Measurements from ENCODE around the gene SQOR.
A peak's percentile ranks its signal among the peaks of the same experiment; 100 is the strongest.

The SQOR gene

DNA sequence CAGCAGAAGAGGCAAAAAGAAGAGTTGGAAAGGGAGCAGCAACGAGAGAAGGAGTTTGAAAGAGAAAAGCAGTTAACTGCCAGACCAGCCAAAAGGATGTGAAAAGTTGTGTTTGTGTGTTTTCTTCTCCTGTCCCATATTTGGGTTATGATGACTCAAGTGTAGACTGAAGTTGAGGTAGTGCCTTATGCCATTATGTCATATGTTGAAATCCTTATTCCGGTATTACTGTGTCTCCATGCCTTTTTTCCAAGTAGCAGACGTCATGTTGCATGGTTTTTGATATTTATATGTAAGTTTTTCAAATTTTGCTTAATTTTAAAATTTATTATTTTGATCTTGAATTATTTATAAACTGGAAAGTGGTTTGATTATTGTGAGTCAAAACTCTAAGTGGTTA lies 28.4 kb upstream of the SQOR start:
- no peaks in the 10 kb centered on the region for H3K27me3 ChIP-seq (ENCODE audit: control insufficient read depth, low read length)
- H3K27ac ChIP-seq (ENCODE audit: low read depth, low read length) = peak overlapping the region; percentile 58
- H3K4me1 ChIP-seq (ENCODE audit: control insufficient read depth, low read length) = peaks cover 86% of the 10 kb centered on the region
- no peaks in the 10 kb centered on the region for H4K20me1 ChIP-seq (ENCODE audit: control insufficient read depth, insufficient read depth, low read depth, low read length)
- peaks cover 65% of the 10 kb centered on the region for H3K79me2 ChIP-seq (ENCODE audit: control insufficient read depth, low read length)
- peak overlapping the region; percentile 29 for H3K4me3 ChIP-seq (ENCODE audit: low read length)
- no peaks in the 10 kb centered on the region for H3K9me2 ChIP-seq (replicated peaks; ENCODE audit: control insufficient read depth, low read length)
- H3K36me3 ChIP-seq (ENCODE audit: control insufficient read depth, low read length) = peaks cover 77% of the 10 kb centered on the region
- peak overlapping the region; percentile 73 for H3K4me2 ChIP-seq (ENCODE audit: low read length)
- TF ChIP-seq EZH2phosphoT487 (IDR thresholded peaks at IDR 0.05; ENCODE audit: borderline replicate concordance, low read length) = no peak
- TF ChIP-seq, protein P1, sequence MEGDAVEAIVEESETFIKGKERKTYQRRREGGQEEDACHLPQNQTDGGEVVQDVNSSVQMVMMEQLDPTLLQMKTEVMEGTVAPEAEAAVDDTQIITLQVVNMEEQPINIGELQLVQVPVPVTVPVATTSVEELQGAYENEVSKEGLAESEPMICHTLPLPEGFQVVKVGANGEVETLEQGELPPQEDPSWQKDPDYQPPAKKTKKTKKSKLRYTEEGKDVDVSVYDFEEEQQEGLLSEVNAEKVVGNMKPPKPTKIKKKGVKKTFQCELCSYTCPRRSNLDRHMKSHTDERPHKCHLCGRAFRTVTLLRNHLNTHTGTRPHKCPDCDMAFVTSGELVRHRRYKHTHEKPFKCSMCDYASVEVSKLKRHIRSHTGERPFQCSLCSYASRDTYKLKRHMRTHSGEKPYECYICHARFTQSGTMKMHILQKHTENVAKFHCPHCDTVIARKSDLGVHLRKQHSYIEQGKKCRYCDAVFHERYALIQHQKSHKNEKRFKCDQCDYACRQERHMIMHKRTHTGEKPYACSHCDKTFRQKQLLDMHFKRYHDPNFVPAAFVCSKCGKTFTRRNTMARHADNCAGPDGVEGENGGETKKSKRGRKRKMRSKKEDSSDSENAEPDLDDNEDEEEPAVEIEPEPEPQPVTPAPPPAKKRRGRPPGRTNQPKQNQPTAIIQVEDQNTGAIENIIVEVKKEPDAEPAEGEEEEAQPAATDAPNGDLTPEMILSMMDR (IDR thresholded peaks at IDR 0.05; ENCODE audit: low read depth, low read length, poor library complexity, severe bottlenecking) = no peak
- H3F3A ChIP-seq (ENCODE audit: control insufficient read depth, insufficient read depth) = peaks cover 69% of the 10 kb centered on the region
- no peaks in the 10 kb centered on the region for H3K9me3 ChIP-seq (ENCODE audit: control insufficient read depth, insufficient read depth, low read length)

- Histone ChIP-seq H3K4me1 (ENCODE audit: control insufficient read depth, low read length) (peaks cover 86% of the 10 kb centered on the region), H3K4me2 (ENCODE audit: low read length) (peak overlapping the region; percentile 73), H3K9me2 (replicated peaks; ENCODE audit: control insufficient read depth, low read length) (no peaks in the 10 kb centered on the region), H4K20me1 (ENCODE audit: control insufficient read depth, insufficient read depth, low read depth, low read length) (no peaks in the 10 kb centered on the region), H3K36me3 (ENCODE audit: control insufficient read depth, low read length) (peaks cover 74% of the 10 kb centered on the region), H3K9me3 (ENCODE audit: control insufficient read depth, insufficient read depth, low read length) (no peaks in the 10 kb centered on the region), H3K4me3 (ENCODE audit: low read length) (peak overlapping the region; percentile 29), H3K27me3 (ENCODE audit: control insufficient read depth, low read length) (no peaks in the 10 kb centered on the region), H3K27ac (ENCODE audit: low read depth, low read length) (peak overlapping the region; percentile 58), H3K79me2 (ENCODE audit: control insufficient read depth, low read length) (peaks cover 61% of the 10 kb centered on the region), H3F3A (ENCODE audit: control insufficient read depth, insufficient read depth) (peaks cover 67% of the 10 kb centered on the region)
- TF ChIP-seq EZH2phosphoT487 (IDR thresholded peaks at IDR 0.05; ENCODE audit: borderline replicate concordance, low read length) = no peak
- TF ChIP-seq, protein P1 (IDR thresholded peaks at IDR 0.05; ENCODE audit: low read depth, low read length, poor library complexity, severe bottlenecking) = no peak
These were observed 28.0 kb upstream of the SQOR start for GRCh38 chr15:45606841-45607240.

GRCh38 chr15:45611305-45611704 lies 23.5 kb upstream of the SQOR start:
- Histone ChIP-seq H3K36me3 (ENCODE audit: control insufficient read depth, low read length) (peaks cover 34% of the 10 kb centered on the region), H3F3A (ENCODE audit: control insufficient read depth, insufficient read depth) (peaks cover 46% of the 10 kb centered on the region), H3K27me3 (ENCODE audit: control insufficient read depth, low read length) (no peaks in the 10 kb centered on the region), H4K20me1 (ENCODE audit: control insufficient read depth, insufficient read depth, low read depth, low read length) (no peaks in the 10 kb centered on the region), H3K9me2 (replicated peaks; ENCODE audit: control insufficient read depth, low read length) (no peaks in the 10 kb centered on the region), H3K4me1 (ENCODE audit: control insufficient read depth, low read length) (peaks cover 69% of the 10 kb centered on the region), H3K27ac (ENCODE audit: low read depth, low read length) (peak overlapping the region; percentile 31), H3K4me2 (ENCODE audit: low read length) (no peak overlapping the region), H3K4me3 (ENCODE audit: low read length) (no peak overlapping the region), H3K9me3 (ENCODE audit: control insufficient read depth, insufficient read depth, low read length) (no peaks in the 10 kb centered on the region), H3K79me2 (ENCODE audit: control insufficient read depth, low read length) (peaks cover 20% of the 10 kb centered on the region)
- TF ChIP-seq EZH2phosphoT487 (IDR thresholded peaks at IDR 0.05; ENCODE audit: borderline replicate concordance, low read length) = no peak
- TF ChIP-seq, protein P1 (IDR thresholded peaks at IDR 0.05; ENCODE audit: low read depth, low read length, poor library complexity, severe bottlenecking) = peak; percentile 65
